ENCODE data around the gene DCTN3.

Gene DCTN3

GRCh38 chr9:34623374-34624235 is 3.3 kb upstream of the DCTN3 start:
- DNase-seq (ENCODE audit: low spot score), result no peak

DNA sequence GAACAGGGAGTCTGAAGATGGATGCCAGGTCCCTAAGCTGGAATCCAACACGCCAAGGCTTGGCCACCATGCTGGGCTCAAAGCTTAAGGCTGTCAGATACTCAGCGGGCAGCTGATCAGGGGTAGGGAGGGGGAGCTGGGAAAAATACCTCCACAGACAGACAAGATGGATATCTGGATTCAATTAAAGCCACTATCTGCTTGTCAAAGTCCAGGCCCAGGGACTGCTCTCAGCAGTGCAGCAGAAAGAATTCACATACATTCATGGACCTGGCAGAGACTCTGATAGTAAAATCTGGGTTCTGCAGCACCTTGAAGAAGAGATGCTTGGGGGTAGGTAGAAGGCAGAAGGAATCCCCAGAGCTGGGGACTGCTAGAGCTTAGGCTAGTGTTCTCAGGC is 5.2 kb downstream of the DCTN3 start:
- no peak for DNase-seq (ENCODE audit: low spot score)

- DNase-seq (ENCODE audit: low spot score), result peak; percentile 88
Measured at GRCh38 chr9:34612788-34613390, 7.4 kb downstream of the DCTN3 start.

- peak; percentile 92 for DNase-seq (ENCODE audit: low spot score)
Measured at GRCh38 chr9:34611811-34612787, 8.2 kb downstream of the DCTN3 start, which contains the start of gene RPP25L. Gene RPP25L (minus strand): TSS chr9:34612097. CDS start chr9:34611296, 801 bp downstream.

DNA sequence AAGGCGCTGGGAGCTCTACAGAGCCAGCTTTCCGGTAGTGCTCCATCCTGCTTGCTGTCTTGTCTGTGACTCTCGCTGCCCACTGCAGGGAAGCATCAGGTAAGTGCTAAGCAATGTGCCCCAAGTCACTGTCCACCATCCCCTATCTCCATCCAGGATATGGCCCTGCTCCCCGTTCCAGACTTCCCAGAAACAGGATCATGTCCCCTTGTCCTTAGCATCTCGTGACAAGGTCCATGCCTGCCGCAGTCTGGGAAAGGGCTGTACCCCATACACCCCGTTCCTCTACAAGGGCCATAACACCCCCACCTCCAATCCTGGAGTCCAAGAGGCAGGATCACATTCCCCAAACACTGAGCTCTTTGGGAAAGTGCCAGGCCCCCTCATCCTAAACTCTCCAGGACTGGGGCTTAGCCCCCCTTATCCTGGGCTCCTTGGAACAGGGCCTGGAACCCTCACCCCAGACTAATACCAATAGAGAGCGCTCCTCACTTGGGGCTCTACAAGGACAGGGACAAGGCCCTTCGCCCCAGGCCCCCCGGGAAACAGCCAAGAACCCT is 9.0 kb downstream of the DCTN3 start:
- DNase-seq (ENCODE audit: low spot score), result no peak

DNA sequence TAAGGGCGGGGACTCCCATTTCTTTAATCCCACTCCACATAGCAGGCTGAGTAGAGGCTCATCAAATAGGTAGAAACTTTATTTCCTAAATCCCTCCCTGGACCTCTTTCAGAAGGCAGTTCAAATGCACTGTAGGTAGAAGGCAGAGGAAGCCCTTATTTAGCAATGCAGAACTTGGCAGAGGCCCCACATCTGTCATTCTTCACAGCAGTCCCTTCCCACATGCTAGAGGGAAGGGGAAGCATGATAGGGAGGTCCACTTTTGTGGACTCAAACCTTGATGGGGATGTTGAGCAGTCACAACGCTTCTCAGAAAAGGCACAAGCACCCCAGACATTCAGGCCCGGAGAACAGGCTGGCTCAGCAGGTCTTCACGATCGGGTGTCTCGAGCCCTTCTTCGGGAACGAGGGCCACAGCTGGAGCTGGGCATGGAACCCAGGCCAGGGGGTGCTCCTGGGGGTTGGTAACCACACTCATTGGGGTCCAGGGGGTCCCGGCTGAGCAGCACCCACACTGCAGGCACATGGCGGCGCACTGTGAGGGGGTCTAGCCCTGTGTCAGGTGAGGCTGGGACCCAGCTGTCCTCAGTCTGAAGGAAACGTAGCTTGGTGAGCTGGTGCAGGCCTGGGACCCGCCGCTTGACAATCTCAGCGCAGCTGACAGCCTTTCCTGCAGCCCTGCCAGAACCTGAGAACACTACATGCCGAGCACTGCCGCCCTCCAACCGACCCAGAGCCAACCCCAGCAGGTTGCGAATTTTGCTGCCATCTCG is 9.7 kb downstream of the DCTN3 start:
- DNase-seq (ENCODE audit: low spot score), result no peak

DNA sequence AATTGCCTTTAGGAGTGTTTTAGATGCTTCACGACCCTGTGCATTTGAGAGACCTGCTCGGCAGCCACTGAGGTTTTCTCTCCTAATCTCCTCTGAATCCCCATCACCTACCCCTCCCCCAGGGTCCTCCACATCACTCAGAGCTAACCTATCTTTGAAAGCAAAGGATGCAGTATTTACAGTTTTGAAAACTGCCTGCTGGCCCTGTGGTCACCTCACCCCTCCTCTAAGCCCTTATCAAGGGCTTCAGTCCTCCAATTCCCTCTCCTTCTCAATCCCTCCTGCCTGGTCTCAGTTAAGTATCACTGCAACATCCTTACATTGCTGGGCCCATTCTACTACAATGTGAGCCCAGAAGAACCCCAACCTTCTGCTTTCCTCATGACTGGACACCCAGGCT is 13.0 kb downstream of the DCTN3 start:
- no peak for DNase-seq (ENCODE audit: low spot score)

DNA sequence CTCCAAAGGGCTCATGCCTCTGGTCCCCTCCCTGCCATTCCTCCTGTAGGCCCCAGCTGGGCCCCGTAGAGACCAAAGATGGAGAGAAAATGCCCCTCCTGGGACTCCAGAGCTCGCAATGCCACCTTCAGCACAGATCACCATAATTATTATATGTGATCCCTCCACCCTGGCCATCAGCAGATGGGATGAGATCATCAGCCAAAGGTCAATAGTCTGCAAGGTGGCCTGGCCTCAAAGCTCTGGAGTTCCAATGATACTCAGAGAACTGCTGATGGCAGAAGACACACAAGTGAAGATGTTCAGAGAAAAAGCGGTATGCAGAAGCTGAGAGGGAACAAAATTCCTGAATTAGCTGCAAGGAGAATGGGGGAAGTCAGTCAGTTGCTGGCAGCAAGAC is 13.4 kb downstream of the DCTN3 start:
- no peak for DNase-seq (ENCODE audit: low spot score)

DNA sequence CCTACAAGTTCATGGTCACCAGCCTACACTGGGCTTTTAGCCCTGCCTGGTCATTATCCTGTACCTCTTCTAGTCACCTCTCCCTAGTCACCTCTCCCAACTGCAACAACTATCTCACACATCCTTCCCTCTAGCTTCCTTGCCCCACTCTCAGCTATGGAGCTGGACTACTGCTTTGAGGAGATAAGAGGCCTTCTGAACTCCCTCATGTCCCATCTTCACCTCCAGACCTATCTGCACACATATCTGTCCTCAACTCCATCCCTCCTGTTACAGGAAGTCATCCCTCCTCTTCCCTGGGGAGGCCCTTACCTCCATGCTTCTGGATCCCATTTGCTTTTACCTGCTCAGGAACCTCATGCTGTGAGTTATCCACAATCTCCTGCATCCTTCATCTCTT is 14.1 kb downstream of the DCTN3 start:
- no peak for DNase-seq (ENCODE audit: low spot score)

GRCh38 chr9:34603610-34604231 is 16.6 kb downstream of the DCTN3 start:
- DNase-seq (ENCODE audit: low spot score), result peak; percentile 78

DNA sequence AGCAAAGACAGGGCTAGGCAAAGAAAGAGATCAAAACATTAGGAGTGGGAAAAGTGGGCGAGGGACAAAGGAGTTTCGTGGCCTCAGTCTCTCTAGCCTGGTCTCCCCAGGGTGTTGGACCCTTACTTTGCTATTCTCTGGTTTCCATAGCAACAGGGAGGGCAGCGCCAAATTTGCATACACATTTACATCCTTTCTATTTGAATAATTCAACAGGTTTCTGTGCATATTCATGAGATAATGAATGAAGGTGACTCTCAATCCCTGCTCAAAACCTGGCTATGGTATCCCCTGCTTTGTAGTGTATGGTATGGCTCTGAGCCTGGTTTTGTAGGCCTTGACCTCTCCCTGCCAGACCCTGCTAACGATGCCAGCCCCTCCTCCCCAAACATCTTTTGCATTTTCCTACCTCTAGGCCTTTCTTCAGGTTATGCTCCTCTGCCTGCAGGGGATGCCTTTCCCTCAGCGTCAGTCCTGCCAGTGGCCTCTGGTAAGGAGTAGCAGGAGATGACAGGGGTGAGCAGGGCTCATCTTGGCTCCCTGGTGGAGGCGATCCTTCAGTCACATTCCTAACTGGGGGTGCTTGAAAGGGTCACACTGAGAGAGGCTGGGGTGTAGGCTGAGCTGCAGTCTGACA is 18.2 kb downstream of the DCTN3 start:
- DNase-seq (ENCODE audit: low spot score), result no peak

- DNase-seq (ENCODE audit: low spot score), result no peak
Measured at GRCh38 chr9:34600908-34601307, 19.4 kb downstream of the DCTN3 start.

GRCh38 chr9:34599546-34599945 is 20.7 kb downstream of the DCTN3 start:
- no peak for DNase-seq (ENCODE audit: low spot score)

DNA sequence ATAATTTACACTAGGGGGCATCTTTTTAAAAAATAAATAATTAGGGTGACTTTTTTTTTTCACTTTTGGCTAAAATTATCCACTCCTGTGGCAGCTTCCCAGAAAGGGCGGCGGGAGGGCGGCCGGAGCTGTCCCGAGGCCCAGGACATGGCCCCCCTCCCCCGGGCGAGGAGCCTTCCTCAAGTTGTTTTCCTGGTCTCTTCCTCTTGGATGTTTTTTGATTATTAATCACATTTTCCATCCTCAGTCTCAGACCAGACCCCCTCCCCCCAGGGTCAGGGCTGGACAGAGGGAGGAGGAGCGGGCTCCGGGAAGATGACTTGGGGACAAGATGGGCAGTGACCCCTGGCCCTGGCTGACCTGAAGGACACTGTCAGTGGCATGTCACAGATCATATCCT is 26.1 kb downstream of the DCTN3 start:
- DNase-seq (ENCODE audit: low spot score), result no peak

- no peak for DNase-seq (ENCODE audit: low spot score)
Measured at GRCh38 chr9:34592895-34593601, 27.2 kb downstream of the DCTN3 start.

- no peak for DNase-seq (ENCODE audit: low spot score)
Measured at GRCh38 chr9:34591917-34592866, 28.1 kb downstream of the DCTN3 start.

DNA sequence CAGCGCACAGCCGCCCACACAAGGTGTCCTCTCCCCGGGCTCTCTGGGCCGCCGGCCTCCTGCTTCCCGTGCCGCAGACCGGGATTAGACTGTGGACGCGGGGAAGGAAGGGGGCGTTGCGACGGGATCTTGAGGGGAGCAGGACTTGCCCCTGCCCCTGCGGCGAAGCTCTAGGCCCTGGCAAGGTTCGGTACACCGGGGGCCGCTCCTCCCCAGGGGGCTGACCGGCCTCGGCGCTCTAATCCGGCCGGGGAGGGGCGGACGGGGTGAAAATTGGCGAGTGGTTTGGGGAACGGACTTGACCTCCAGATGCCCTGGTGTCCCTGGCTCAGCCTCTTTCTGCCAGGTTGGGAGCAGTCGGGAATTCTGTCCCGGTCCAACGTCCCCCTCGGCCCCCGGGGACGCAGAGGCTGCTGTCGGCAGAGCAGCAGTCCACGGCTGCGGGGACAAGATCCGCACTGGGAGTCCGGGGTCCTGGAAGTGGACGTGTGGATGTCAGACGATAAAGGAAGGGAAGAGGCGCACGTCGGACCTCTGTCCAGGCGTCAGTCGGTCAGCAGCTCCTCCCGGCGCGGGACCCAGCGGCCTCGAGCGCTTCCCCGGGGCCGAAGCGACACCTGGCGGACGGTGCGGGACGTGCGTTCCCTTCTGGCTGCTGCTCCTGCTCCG is 28.9 kb downstream of the DCTN3 start:
- peak; percentile 63 for DNase-seq (ENCODE audit: low spot score)

Data from hematopoietic multipotent progenitor cell treated with erythropoietin and hydrocortisone succinate and interleukin-3 and kit ligand, for 15 days (in vitro differentiated cells).